ENCODE measurements around the gene DYRK1A. TPM values are rescaled to one million over a fixed set of nuclear protein-coding genes. Genes with fewer than 3 reads are reported as not detected.

DYRK1A gene
- polyA plus RNA-seq, 1 donor from 2014 or later, result 94.8 TPM

DNA sequence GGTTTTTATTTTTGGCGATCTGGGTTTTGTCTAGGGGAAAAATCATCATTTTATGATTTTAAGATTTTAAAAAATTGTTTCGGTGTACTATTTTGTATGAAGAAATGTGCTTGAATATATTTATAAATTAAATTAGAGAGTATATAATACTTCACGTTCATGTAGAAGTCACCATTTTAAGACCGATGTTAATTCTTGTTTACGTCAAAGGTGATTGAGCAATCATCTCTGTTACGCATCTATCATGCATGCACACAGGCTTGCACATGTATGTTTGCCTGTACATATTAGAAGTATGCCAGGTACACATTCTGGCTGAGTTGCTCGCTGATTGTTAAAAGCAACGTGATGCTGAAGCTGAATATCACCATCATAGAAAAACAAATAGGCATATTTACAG lies 54.7 kb downstream of the DYRK1A start:
- Histone ChIP-seq H2AFZ (ENCODE audit: low read depth, low read length) (no peak overlapping the region), H3K9me2 (ENCODE audit: insufficient read depth, low read length) (no peaks in the 10 kb centered on the region), H3K27ac (ENCODE audit: low read length) (no peak overlapping the region), H3K36me3 (ENCODE audit: insufficient read depth, low read length) (no peaks in the 10 kb centered on the region), H3K4me3 (ENCODE audit: low read length) (no peak overlapping the region), H4K20me1 (ENCODE audit: insufficient read depth) (no peaks in the 10 kb centered on the region), H3F3A (ENCODE audit: insufficient read depth, low read length, poor library complexity, severe bottlenecking) (no peaks in the 10 kb centered on the region), H3K9me3 (ENCODE audit: low read length) (no peaks in the 10 kb centered on the region), H3K4me2 (ENCODE audit: low read length) (no peak overlapping the region), H3K9ac (ENCODE audit: low read length) (no peak overlapping the region), H3K27me3 (ENCODE audit: insufficient read depth, low read depth, low read length) (no peaks in the 10 kb centered on the region), H3K79me2 (replicated peaks; ENCODE audit: insufficient read depth, low read length) (peaks cover 83% of the 10 kb centered on the region)
- TF ChIP-seq SMC3 (conservative IDR thresholded peaks at IDR 0.05; ENCODE audit: poor library complexity), result no peak
- no peak for TF ChIP-seq RAD21 (conservative IDR thresholded peaks at IDR 0.05)
- TF ChIP-seq POLR2AphosphoS5 (IDR thresholded peaks at IDR 0.05), result no peak
- no peak for TF ChIP-seq EP300 (conservative IDR thresholded peaks at IDR 0.05; ENCODE audit: poor library complexity, severe bottlenecking)
- TF ChIP-seq, protein P1, sequence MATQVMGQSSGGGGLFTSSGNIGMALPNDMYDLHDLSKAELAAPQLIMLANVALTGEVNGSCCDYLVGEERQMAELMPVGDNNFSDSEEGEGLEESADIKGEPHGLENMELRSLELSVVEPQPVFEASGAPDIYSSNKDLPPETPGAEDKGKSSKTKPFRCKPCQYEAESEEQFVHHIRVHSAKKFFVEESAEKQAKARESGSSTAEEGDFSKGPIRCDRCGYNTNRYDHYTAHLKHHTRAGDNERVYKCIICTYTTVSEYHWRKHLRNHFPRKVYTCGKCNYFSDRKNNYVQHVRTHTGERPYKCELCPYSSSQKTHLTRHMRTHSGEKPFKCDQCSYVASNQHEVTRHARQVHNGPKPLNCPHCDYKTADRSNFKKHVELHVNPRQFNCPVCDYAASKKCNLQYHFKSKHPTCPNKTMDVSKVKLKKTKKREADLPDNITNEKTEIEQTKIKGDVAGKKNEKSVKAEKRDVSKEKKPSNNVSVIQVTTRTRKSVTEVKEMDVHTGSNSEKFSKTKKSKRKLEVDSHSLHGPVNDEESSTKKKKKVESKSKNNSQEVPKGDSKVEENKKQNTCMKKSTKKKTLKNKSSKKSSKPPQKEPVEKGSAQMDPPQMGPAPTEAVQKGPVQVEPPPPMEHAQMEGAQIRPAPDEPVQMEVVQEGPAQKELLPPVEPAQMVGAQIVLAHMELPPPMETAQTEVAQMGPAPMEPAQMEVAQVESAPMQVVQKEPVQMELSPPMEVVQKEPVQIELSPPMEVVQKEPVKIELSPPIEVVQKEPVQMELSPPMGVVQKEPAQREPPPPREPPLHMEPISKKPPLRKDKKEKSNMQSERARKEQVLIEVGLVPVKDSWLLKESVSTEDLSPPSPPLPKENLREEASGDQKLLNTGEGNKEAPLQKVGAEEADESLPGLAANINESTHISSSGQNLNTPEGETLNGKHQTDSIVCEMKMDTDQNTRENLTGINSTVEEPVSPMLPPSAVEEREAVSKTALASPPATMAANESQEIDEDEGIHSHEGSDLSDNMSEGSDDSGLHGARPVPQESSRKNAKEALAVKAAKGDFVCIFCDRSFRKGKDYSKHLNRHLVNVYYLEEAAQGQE (IDR thresholded peaks at IDR 0.05; ENCODE audit: borderline replicate concordance), result no peak
- no peak for TF ChIP-seq EZH2 (IDR thresholded peaks at IDR 0.05; ENCODE audit: borderline replicate concordance, insufficient read depth, low read length, poor library complexity, severe bottlenecking)
- TF ChIP-seq, protein P2, sequence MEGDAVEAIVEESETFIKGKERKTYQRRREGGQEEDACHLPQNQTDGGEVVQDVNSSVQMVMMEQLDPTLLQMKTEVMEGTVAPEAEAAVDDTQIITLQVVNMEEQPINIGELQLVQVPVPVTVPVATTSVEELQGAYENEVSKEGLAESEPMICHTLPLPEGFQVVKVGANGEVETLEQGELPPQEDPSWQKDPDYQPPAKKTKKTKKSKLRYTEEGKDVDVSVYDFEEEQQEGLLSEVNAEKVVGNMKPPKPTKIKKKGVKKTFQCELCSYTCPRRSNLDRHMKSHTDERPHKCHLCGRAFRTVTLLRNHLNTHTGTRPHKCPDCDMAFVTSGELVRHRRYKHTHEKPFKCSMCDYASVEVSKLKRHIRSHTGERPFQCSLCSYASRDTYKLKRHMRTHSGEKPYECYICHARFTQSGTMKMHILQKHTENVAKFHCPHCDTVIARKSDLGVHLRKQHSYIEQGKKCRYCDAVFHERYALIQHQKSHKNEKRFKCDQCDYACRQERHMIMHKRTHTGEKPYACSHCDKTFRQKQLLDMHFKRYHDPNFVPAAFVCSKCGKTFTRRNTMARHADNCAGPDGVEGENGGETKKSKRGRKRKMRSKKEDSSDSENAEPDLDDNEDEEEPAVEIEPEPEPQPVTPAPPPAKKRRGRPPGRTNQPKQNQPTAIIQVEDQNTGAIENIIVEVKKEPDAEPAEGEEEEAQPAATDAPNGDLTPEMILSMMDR (IDR thresholded peaks at IDR 0.05; ENCODE audit: poor library complexity, severe bottlenecking), result no peak
- TF ChIP-seq TAF1 (IDR thresholded peaks at IDR 0.05; ENCODE audit: low read depth), result no peak
- TF ChIP-seq MXI1 (conservative IDR thresholded peaks at IDR 0.05; ENCODE audit: poor library complexity, severe bottlenecking), result no peak

DNA sequence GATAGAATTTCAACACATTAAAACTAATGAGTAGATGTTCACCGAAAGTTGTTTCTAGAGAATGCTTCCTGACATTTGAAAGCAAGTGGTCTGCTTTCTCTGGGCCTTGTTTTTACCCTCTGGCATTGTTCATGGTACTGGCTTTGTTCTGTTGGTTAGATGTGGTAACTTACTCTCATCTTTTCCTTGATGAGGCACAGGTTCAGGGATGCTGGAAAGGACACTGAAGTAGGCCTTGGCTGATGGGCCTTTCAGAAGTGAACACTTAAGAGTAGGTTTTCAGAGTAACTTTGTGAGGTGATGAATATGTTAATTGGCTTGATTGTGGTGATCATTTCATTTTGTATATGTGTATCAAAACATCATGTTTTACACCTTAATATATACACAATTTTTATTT lies 55.8 kb downstream of the DYRK1A start:
- Histone ChIP-seq H3K79me2 (replicated peaks; ENCODE audit: insufficient read depth, low read length) (peaks cover 77% of the 10 kb centered on the region), H3F3A (ENCODE audit: insufficient read depth, low read length, poor library complexity, severe bottlenecking) (no peaks in the 10 kb centered on the region), H3K4me3 (ENCODE audit: low read length) (no peak overlapping the region), H3K36me3 (ENCODE audit: insufficient read depth, low read length) (no peaks in the 10 kb centered on the region), H4K20me1 (ENCODE audit: insufficient read depth) (no peaks in the 10 kb centered on the region), H3K9me3 (ENCODE audit: low read length) (no peaks in the 10 kb centered on the region), H2AFZ (ENCODE audit: low read depth, low read length) (no peak overlapping the region), H3K9ac (ENCODE audit: low read length) (no peak overlapping the region), H3K9me2 (ENCODE audit: insufficient read depth, low read length) (no peaks in the 10 kb centered on the region), H3K27me3 (ENCODE audit: insufficient read depth, low read depth, low read length) (no peaks in the 10 kb centered on the region), H3K27ac (ENCODE audit: low read length) (no peak overlapping the region), H3K4me2 (ENCODE audit: low read length) (no peak overlapping the region)
- TF ChIP-seq EZH2 (IDR thresholded peaks at IDR 0.05; ENCODE audit: borderline replicate concordance, insufficient read depth, low read length, poor library complexity, severe bottlenecking), result no peak
- no peak for TF ChIP-seq RAD21 (conservative IDR thresholded peaks at IDR 0.05)
- TF ChIP-seq MXI1 (conservative IDR thresholded peaks at IDR 0.05; ENCODE audit: poor library complexity, severe bottlenecking), result no peak
- no peak for TF ChIP-seq SMC3 (conservative IDR thresholded peaks at IDR 0.05; ENCODE audit: poor library complexity)
- TF ChIP-seq, protein P1 (IDR thresholded peaks at IDR 0.05; ENCODE audit: borderline replicate concordance), result no peak
- TF ChIP-seq TAF1 (IDR thresholded peaks at IDR 0.05; ENCODE audit: low read depth), result no peak
- TF ChIP-seq, protein P2 (IDR thresholded peaks at IDR 0.05; ENCODE audit: poor library complexity, severe bottlenecking), result no peak
- no peak for TF ChIP-seq POLR2AphosphoS5 (IDR thresholded peaks at IDR 0.05)
- TF ChIP-seq EP300 (conservative IDR thresholded peaks at IDR 0.05; ENCODE audit: poor library complexity, severe bottlenecking), result no peak
